Spleen (tissue), 7 donors: ENCODE measurements around the gene PPIL6.

Experiments used
- POLR2A ChIP-seq, 3 donors: fragments of 450-650 bp; IDR thresholded peaks; one replicate each; pipeline ENCODE4 v1.5.1; 2017; ENCODE audit warnings: antibody characterized with exemption in 3 of 3, mild to moderate bottlenecking in 1 of 3
- POLR2AphosphoS5 ChIP-seq, 3 donors: sonication (generic); formaldehyde crosslinking; IDR thresholded peaks; one replicate each; pipeline ENCODE4 v1.5.1; 2017; ENCODE audit warnings: antibody characterized with exemption in 3 of 3
- TF ChIP-seq, protein P1 (sequence below), 11 experiments: fragments of 200-600 bp in 7 of 11; fragments of 450-650 bp in 4 of 11; sonication (generic) in 4 of 11; IDR thresholded peaks in 8 of 11; conservative IDR thresholded peaks in 3 of 11; 1 replicate in 7 of 11; 2 replicates in 4 of 11; pipeline versions ENCODE4 v1.4.0 to v1.8.0; 2016 to 2021; ENCODE audit warnings: antibody characterized with exemption in 11 of 11, inconsistent platforms in 4 of 11, mild to moderate bottlenecking in 1 of 11
- donor health status: DM: no; HTN: no; CAD: no; lungs with moderate emphysema.
- donor health status: DM: no; HTN: no; CAD: no.
- donor health status: DM: no; HTN: no; CAD: no.

DNA sequence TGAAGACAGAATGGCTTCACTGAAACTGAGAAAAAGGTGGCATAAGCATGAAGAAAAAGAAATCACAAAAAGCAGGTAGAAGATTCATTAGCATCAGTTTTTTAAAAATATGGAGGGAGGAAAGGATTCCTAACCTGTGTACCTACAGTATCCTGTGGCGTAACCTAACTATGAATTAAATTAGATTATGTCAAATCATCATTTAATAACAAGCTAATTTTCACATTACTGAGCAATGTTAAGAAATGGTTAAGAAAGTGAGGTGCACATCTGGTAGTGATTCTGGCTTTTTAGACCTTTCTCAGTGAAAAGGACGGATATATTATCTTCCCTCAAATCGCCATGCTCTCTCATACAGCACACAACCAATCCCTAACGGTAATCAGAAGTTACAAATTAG lies 70.7 kb downstream of the PPIL6 start:
- TF ChIP-seq, protein P1, sequence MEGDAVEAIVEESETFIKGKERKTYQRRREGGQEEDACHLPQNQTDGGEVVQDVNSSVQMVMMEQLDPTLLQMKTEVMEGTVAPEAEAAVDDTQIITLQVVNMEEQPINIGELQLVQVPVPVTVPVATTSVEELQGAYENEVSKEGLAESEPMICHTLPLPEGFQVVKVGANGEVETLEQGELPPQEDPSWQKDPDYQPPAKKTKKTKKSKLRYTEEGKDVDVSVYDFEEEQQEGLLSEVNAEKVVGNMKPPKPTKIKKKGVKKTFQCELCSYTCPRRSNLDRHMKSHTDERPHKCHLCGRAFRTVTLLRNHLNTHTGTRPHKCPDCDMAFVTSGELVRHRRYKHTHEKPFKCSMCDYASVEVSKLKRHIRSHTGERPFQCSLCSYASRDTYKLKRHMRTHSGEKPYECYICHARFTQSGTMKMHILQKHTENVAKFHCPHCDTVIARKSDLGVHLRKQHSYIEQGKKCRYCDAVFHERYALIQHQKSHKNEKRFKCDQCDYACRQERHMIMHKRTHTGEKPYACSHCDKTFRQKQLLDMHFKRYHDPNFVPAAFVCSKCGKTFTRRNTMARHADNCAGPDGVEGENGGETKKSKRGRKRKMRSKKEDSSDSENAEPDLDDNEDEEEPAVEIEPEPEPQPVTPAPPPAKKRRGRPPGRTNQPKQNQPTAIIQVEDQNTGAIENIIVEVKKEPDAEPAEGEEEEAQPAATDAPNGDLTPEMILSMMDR (IDR thresholded peaks at IDR 0.05 in 8 of 11, conservative IDR thresholded peaks at IDR 0.05 in 3 of 11): no peak
- no peak for TF ChIP-seq POLR2A (IDR thresholded peaks at IDR 0.05)
- no peak for TF ChIP-seq POLR2AphosphoS5 (IDR thresholded peaks at IDR 0.05)
